ENCODE results near the gene CSF1. TPM values are rescaled to one million over a fixed set of nuclear protein-coding genes. Genes with fewer than 3 reads are reported as not detected.

CSF1 gene
- total and polyA plus RNA-seq, 2 of the 13 experiments (the other 11 are each of a cell fraction or from before 2014, with no cell fraction given) = 4.6 to 13.3 TPM

DNA sequence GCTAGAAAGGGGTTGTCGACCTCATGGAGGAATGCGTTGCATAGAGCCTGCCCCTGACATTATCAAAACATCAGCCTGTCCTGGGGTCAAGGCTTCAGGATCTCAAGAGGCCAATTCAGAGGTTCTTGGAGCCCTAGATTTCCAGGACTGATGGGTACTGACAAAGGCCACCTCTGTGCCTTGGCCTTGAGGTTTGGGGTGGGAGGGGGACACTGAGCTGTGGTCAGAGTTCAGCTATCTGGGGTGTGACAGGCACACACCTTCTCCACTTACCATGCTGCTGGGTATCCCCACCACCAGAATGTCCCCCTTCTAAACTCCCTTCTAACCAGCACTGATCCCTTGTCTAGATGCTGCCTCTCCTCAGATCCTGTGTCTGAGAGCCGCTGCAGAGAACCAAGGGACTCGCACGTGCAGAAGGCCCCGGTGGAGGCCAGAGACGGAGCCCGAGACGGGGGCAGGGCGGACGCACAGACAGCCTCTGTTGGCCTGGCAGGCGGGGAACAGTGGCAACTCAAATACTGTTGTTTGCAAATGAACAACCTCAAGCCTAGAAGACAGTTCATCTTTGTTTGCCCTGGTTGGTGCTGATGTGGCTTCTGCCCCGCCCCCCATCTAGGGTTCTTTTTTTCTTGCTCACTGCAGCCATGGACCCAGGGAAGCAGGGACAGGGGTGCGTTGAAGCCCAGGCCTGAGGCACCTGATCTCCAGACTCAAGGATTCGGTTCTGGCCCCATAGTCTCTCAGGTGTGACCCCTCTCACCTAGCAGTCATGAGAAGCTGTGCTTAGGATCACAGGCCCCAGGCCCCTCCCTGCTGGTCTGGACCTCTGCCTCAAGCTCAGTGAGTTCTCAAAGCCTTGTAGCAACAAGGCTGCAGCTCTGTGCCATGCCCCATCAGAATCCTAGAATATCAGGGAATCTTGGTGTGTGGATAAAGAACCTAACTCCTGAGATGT lies 28.1 kb upstream of the CSF1 start (continued):
- TF ChIP-seq, protein P1, sequence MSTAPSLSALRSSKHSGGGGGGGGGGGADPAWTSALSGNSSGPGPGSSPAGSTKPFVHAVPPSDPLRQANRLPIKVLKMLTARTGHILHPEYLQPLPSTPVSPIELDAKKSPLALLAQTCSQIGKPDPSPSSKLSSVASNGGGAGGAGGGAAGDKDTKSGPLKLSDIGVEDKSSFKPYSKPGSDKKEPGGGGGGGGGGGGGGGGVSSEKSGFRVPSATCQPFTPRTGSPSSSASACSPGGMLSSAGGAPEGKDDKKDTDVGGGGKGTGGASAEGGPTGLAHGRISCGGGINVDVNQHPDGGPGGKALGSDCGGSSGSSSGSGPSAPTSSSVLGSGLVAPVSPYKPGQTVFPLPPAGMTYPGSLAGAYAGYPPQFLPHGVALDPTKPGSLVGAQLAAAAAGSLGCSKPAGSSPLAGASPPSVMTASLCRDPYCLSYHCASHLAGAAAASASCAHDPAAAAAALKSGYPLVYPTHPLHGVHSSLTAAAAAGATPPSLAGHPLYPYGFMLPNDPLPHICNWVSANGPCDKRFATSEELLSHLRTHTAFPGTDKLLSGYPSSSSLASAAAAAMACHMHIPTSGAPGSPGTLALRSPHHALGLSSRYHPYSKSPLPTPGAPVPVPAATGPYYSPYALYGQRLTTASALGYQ (CRISPR knock-in tag; IDR thresholded peaks at IDR 0.05) = peak; percentile 87
- peak; percentile 85 for TF ChIP-seq HOXA3 (CRISPR knock-in tag; IDR thresholded peaks at IDR 0.05)
- TF ChIP-seq, protein P2, sequence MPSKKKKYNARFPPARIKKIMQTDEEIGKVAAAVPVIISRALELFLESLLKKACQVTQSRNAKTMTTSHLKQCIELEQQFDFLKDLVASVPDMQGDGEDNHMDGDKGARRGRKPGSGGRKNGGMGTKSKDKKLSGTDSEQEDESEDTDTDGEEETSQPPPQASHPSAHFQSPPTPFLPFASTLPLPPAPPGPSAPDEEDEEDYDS (CRISPR knock-in tag; IDR thresholded peaks at IDR 0.05) = peak; percentile 34; the same call in 1 of the 2 replicates
- peak; percentile 60 for TF ChIP-seq SAP130 (CRISPR knock-in tag; IDR thresholded peaks at IDR 0.05; ENCODE audit: low read depth)
- no peak for TF ChIP-seq ARHGAP35 (CRISPR knock-in tag; IDR thresholded peaks at IDR 0.05; ENCODE audit: borderline replicate concordance)
- no peak for TF ChIP-seq ZNF484 (CRISPR knock-in tag; IDR thresholded peaks at IDR 0.05; ENCODE audit: borderline replicate concordance, low read depth)
- TF ChIP-seq ZNF737 (CRISPR knock-in tag; IDR thresholded peaks at IDR 0.05; ENCODE audit: borderline replicate concordance) = no peak
- TF ChIP-seq, protein P3, sequence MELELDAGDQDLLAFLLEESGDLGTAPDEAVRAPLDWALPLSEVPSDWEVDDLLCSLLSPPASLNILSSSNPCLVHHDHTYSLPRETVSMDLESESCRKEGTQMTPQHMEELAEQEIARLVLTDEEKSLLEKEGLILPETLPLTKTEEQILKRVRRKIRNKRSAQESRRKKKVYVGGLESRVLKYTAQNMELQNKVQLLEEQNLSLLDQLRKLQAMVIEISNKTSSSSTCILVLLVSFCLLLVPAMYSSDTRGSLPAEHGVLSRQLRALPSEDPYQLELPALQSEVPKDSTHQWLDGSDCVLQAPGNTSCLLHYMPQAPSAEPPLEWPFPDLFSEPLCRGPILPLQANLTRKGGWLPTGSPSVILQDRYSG (CRISPR knock-in tag; IDR thresholded peaks at IDR 0.05) = 0 out of 2 replicates have a peak, but pooled peaks have one; percentile 48
- TF ChIP-seq, protein P4, sequence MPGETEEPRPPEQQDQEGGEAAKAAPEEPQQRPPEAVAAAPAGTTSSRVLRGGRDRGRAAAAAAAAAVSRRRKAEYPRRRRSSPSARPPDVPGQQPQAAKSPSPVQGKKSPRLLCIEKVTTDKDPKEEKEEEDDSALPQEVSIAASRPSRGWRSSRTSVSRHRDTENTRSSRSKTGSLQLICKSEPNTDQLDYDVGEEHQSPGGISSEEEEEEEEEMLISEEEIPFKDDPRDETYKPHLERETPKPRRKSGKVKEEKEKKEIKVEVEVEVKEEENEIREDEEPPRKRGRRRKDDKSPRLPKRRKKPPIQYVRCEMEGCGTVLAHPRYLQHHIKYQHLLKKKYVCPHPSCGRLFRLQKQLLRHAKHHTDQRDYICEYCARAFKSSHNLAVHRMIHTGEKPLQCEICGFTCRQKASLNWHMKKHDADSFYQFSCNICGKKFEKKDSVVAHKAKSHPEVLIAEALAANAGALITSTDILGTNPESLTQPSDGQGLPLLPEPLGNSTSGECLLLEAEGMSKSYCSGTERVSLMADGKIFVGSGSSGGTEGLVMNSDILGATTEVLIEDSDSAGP (CRISPR knock-in tag; IDR thresholded peaks at IDR 0.05; ENCODE audit: borderline replicate concordance) = peak; percentile 59
- TF ChIP-seq TOPORS (CRISPR knock-in tag; IDR thresholded peaks at IDR 0.05) = peak; percentile 17; the same call in 1 of the 2 replicates
- TF ChIP-seq SP5 (CRISPR knock-in tag; IDR thresholded peaks at IDR 0.05; ENCODE audit: borderline replicate concordance, low read depth) = peak; percentile 95
- no peak; the same call in 1 of the 2 replicates for TF ChIP-seq ISX (CRISPR knock-in tag; conservative IDR thresholded peaks at IDR 0.05)
- no peak for TF ChIP-seq ZNF230 (CRISPR knock-in tag; IDR thresholded peaks at IDR 0.05)
- peak; percentile 28 for TF ChIP-seq HNRNPLL (IDR thresholded peaks at IDR 0.05; ENCODE audit: low read depth, low read length, poor library complexity, severe bottlenecking)
- TF ChIP-seq PHF8 (CRISPR knock-in tag; IDR thresholded peaks at IDR 0.05) = no peak
- peak; percentile 74; the same call in 1 of the 2 replicates for TF ChIP-seq ZNF772 (CRISPR knock-in tag; IDR thresholded peaks at IDR 0.05)
- TF ChIP-seq, protein P5, sequence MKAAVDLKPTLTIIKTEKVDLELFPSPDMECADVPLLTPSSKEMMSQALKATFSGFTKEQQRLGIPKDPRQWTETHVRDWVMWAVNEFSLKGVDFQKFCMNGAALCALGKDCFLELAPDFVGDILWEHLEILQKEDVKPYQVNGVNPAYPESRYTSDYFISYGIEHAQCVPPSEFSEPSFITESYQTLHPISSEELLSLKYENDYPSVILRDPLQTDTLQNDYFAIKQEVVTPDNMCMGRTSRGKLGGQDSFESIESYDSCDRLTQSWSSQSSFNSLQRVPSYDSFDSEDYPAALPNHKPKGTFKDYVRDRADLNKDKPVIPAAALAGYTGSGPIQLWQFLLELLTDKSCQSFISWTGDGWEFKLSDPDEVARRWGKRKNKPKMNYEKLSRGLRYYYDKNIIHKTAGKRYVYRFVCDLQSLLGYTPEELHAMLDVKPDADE (CRISPR knock-in tag; IDR thresholded peaks at IDR 0.05) = no peak
- TF ChIP-seq CAMTA2 (CRISPR knock-in tag; IDR thresholded peaks at IDR 0.05; ENCODE audit: borderline replicate concordance) = no peak
- TF ChIP-seq POLR2G (IDR thresholded peaks at IDR 0.05; ENCODE audit: low read depth, low read length) = no peak
- no peak for TF ChIP-seq DNMT3B (CRISPR knock-in tag; conservative IDR thresholded peaks at IDR 0.05)
- no peak for TF ChIP-seq ZNF367 (CRISPR knock-in tag; IDR thresholded peaks at IDR 0.05; ENCODE audit: borderline replicate concordance)
- TF ChIP-seq FOXJ3 (CRISPR knock-in tag; IDR thresholded peaks at IDR 0.05; ENCODE audit: borderline replicate concordance) = peak; percentile 78; the same call in 1 of the 2 replicates
- TF ChIP-seq ZNF615 (CRISPR knock-in tag; IDR thresholded peaks at IDR 0.05; ENCODE audit: borderline replicate concordance) = no peak

All from HepG2 (cell line).